SK-N-SH (cell line): Measurements from ENCODE around the gene MROH2B. TPM values are rescaled to one million over a fixed set of nuclear protein-coding genes. Genes with fewer than 3 reads are reported as not detected.

Experiments
- CTCF ChIA-PET: fragments of 300-600, 350-600 bp; formaldehyde crosslinking; extraction: SDS; loops from one replicate; lab custom pipeline; 2021; lab: Yijun Ruan, JAX
- POLR2A ChIA-PET: fragments of 350-600 bp; sonication (Branson Sonifier 250); formaldehyde crosslinking; extraction: SDS; loops from one replicate; lab custom pipeline; 2020; ENCODE audit warnings: antibody characterized with exemption, inconsistent platforms; lab: Yijun Ruan, JAX
- DNase-seq: peaks from one replicate; pipeline ENCODE4 v3.0.0; 2012
- H2AFZ ChIP-seq: fragments of 200-600 bp; sonication (generic); 2 replicates; pipeline ENCODE4 v1.8.1; 2016; ENCODE audit warnings: antibody characterized with exemption, mild to moderate bottlenecking, low read depth
- H3F3A ChIP-seq: fragments of 200-600 bp; sonication (generic); replicated peaks from 2 replicates; pipeline ENCODE3; 2016; ENCODE audit warnings: antibody characterized with exemption, mild to moderate bottlenecking; ENCODE audit not compliant: insufficient read depth
- H3K27ac ChIP-seq, 2 experiments: fragments of 200-500 bp in 1 of 2; fragments of 200-600 bp in 1 of 2; sonication (Bioruptor generic) in 1 of 2; sonication (generic), shearing (Covaris generic) in 1 of 2; 2 replicates each; pipeline versions ENCODE4 v1.5.1 to v1.6.1; 2014 to 2016; ENCODE audit warnings: low read depth in 2 of 2, inconsistent platforms in 1 of 2, low read length in 1 of 2, mild to moderate bottlenecking in 1 of 2, mixed read lengths in 1 of 2
- H3K27me3 ChIP-seq: fragments of 200-600 bp; sonication (generic), shearing (Covaris generic); 2 replicates; pipeline ENCODE4 v1.6.1; 2016; ENCODE audit warnings: mixed run types; ENCODE audit not compliant: insufficient read depth
- H3K36me3 ChIP-seq, 2 experiments: fragments of 200-500 bp in 1 of 2; fragments of 200-600 bp in 1 of 2; sonication (Bioruptor generic) in 1 of 2; sonication (generic) in 1 of 2; replicated peaks in 1 of 2; 2 replicates each; pipeline versions ENCODE3 to v1.5.1; 2014 to 2016; ENCODE audit warnings: low read length in 1 of 2, mild to moderate bottlenecking in 1 of 2; ENCODE audit not compliant: insufficient read depth in 2 of 2, control insufficient read depth in 1 of 2
- H3K4me1 ChIP-seq, 2 experiments: fragments of 200-500 bp in 1 of 2; fragments of 200-600 bp in 1 of 2; sonication (Bioruptor generic) in 1 of 2; sonication (generic), shearing (Covaris generic) in 1 of 2; 2 replicates each; pipeline versions ENCODE4 v1.5.1 to v1.6.1; 2014 to 2016; ENCODE audit warnings: low read depth in 1 of 2, low read length in 1 of 2, mixed run types in 1 of 2; ENCODE audit not compliant: insufficient read depth in 2 of 2, control insufficient read depth in 1 of 2
- H3K4me2 ChIP-seq: fragments of 200-600 bp; sonication (generic), shearing (Covaris generic); 2 replicates; pipeline ENCODE4 v1.6.1; 2017; ENCODE audit warnings: mixed run types
- H3K4me3 ChIP-seq, 2 experiments: fragments of 200-500 bp in 1 of 2; fragments of 200-600 bp in 1 of 2; sonication (Bioruptor generic) in 1 of 2; sonication (generic), shearing (Covaris generic) in 1 of 2; 2 replicates each; pipeline versions ENCODE4 v1.5.1 to v1.8.1; 2014 to 2016; ENCODE audit warnings: low read depth in 2 of 2, inconsistent platforms in 1 of 2, low read length in 1 of 2, mild to moderate bottlenecking in 1 of 2, mixed read lengths in 1 of 2, moderate library complexity in 1 of 2
- H3K79me2 ChIP-seq: fragments of 200-600 bp; sonication (generic); 2 replicates; pipeline ENCODE4 v1.8.1; 2017; ENCODE audit warnings: mild to moderate bottlenecking; ENCODE audit not compliant: insufficient read depth
- H3K9ac ChIP-seq: fragments of 200-600 bp; sonication (generic); 2 replicates; pipeline ENCODE4 v1.6.1; 2017; ENCODE audit warnings: mixed run types
- H3K9me2 ChIP-seq: fragments of 200-600 bp; sonication (generic); 2 replicates; pipeline ENCODE4 v1.6.1; 2017; ENCODE audit warnings: mixed run types
- H3K9me3 ChIP-seq: fragments of 200-600 bp; sonication (generic); 2 replicates; pipeline ENCODE4 v1.6.1; 2017; ENCODE audit warnings: mixed run types, mild to moderate bottlenecking, moderate library complexity
- H4K20me1 ChIP-seq: fragments of 200-600 bp; sonication (generic); 2 replicates; pipeline ENCODE4 v1.6.1; 2017; ENCODE audit warnings: mild to moderate bottlenecking, mixed run types; ENCODE audit not compliant: insufficient read depth
- ELF1 ChIP-seq: IDR thresholded peaks from 2 replicates; pipeline ENCODE4 v1.4.0; 2012
- EZH2phosphoT487 ChIP-seq: fragments of 200-600 bp; sonication (generic); IDR thresholded peaks from 2 replicates; pipeline ENCODE4 v1.6.1; 2017; ENCODE audit warnings: low read depth, mixed run types, mild to moderate bottlenecking, antibody characterized with exemption, moderate library complexity, borderline replicate concordance
- FOXJ3 ChIP-seq: sonication (generic); formaldehyde crosslinking; IDR thresholded peaks from 2 replicates; pipeline ENCODE4 v1.5.1; 2020; ENCODE audit warnings: mild to moderate bottlenecking, missing genetic modification reagents
- FOXM1 ChIP-seq: IDR thresholded peaks from 2 replicates; pipeline ENCODE4 v1.4.0; 2012; ENCODE audit warnings: low read depth, mild to moderate bottlenecking
- GABPA ChIP-seq: IDR thresholded peaks from 2 replicates; pipeline ENCODE4 v1.4.0; 2012; ENCODE audit warnings: low read depth, mild to moderate bottlenecking
- MAX ChIP-seq: IDR thresholded peaks from 2 replicates; pipeline ENCODE4 v1.4.0; 2012; ENCODE audit warnings: low read depth
- NRF1 ChIP-seq: IDR thresholded peaks from 2 replicates; pipeline ENCODE4 v1.6.1; 2012; ENCODE audit warnings: low read depth, mild to moderate bottlenecking, low read length
- POLR2AphosphoS5 ChIP-seq: IDR thresholded peaks from 2 replicates; pipeline ENCODE4 v1.6.1; 2012; ENCODE audit warnings: low read depth, low read length
- RCOR1 ChIP-seq: fragments of 150-350 bp; IDR thresholded peaks from 2 replicates; pipeline ENCODE4 v1.6.1; 2017; ENCODE audit warnings: antibody characterized with exemption, low read length
- REST ChIP-seq: IDR thresholded peaks from 2 replicates; pipeline ENCODE4 v1.6.1; 2012; ENCODE audit warnings: mild to moderate bottlenecking, low read depth, low read length, moderate library complexity
- SIN3A ChIP-seq: IDR thresholded peaks from 2 replicates; pipeline ENCODE4 v1.6.1; 2012; ENCODE audit warnings: low read depth, mild to moderate bottlenecking, low read length, moderate library complexity, borderline replicate concordance
- SMC3 ChIP-seq: IDR thresholded peaks from 2 replicates; pipeline ENCODE4 v1.6.1; 2012; ENCODE audit warnings: low read depth, low read length, improper control_type of control experiment
- TEAD4 ChIP-seq: IDR thresholded peaks from 2 replicates; pipeline ENCODE4 v1.4.0; 2012; ENCODE audit warnings: mild to moderate bottlenecking, borderline replicate concordance; ENCODE audit not compliant: insufficient read depth
- ZBTB33 ChIP-seq: IDR thresholded peaks from 2 replicates; pipeline ENCODE4 v1.4.0; 2012; ENCODE audit warnings: low read depth, borderline replicate concordance
- WGBS: methylation state at CpG from one replicate; pipeline ENCODE4 v1.1.6; 2017; ENCODE audit warnings: low lambda C conversion rate; 5-methylcytosine and 5-hydroxymethylcytosine counted together
- polyA plus RNA-seq, 3 experiments: library from polyadenylated mRNA; depleted of rRNA; stranded (reverse); fragments of >200 nt; gene quantifications; 2 replicates each; pipeline ENCODE4 v1.2.3, GENCODE V29; 2012

MROH2B gene
- polyA plus RNA-seq, 1 of the 3 experiments (the other 2 are of a cell fraction), result not detected

- TF ChIP-seq REST, result no peak
- TF ChIP-seq EZH2phosphoT487, result no peak
- TF ChIP-seq ELF1, result no peak
- no peak for TF ChIP-seq TEAD4
- no peak for TF ChIP-seq FOXM1
- TF ChIP-seq GABPA, result no peak
- TF ChIP-seq SIN3A, result no peak
- TF ChIP-seq SMC3, result no peak
- TF ChIP-seq ZBTB33, result no peak
- no peak for TF ChIP-seq MAX
- no peak for TF ChIP-seq POLR2AphosphoS5
- no peak for TF ChIP-seq NRF1
- no peak for TF ChIP-seq RCOR1
- TF ChIP-seq FOXJ3, result no peak
- TF ChIP-seq, all 33 proteins: peak for 0
- WGBS, result 65% methylated on average over 3 of the region's 3 CpGs
These were observed 47.0 kb upstream of the MROH2B start for GRCh38 chr5:41118177-41118576.

More at GRCh38 chr5:41118177-41118576, 47.0 kb upstream of the MROH2B start:
- ChIA-PET POLR2A (no interaction called here), CTCF (no interaction called here)
- Histone ChIP-seq H3K9me2 (no peaks in the 10 kb centered on the region), H3K27me3 (no peaks in the 10 kb centered on the region), H3K79me2 (no peaks in the 10 kb centered on the region), H3F3A (no peaks in the 10 kb centered on the region), H3K4me1 (no peaks in the 10 kb centered on the region), H3K27ac (no peak overlapping the region), H3K9ac (no peak overlapping the region), H3K4me3 (no peak overlapping the region), H4K20me1 (no peaks in the 10 kb centered on the region), H2AFZ (no peak overlapping the region), H3K9me3 (no peaks in the 10 kb centered on the region), H3K4me2 (no peak overlapping the region), H3K36me3 (no peaks in the 10 kb centered on the region)
- no peak for DNase-seq
